HFFc6 (cell line): ENCODE results near the gene NCAM1. TPM values are rescaled to one million over a fixed set of nuclear protein-coding genes. Genes with fewer than 3 reads are reported as not detected.
A peak's percentile ranks its signal among the peaks of the same experiment; 100 is the strongest.

Experiments used
- DNase-seq: peaks from one replicate; pipeline ENCODE4 v3.0.0-alpha.2; 2018
- H3K27ac Mint-ChIP-seq: 2 replicates; pipeline ENCODE4 v1.8.0; 2020; ENCODE audit warnings: mild to moderate bottlenecking, mixed read lengths
- H3K27me3 Mint-ChIP-seq: 2 replicates; pipeline ENCODE4 v1.8.0; 2021; ENCODE audit warnings: mild to moderate bottlenecking, moderate library complexity, mixed read lengths; ENCODE audit not compliant: insufficient read depth
- H3K36me3 Mint-ChIP-seq: 2 replicates; pipeline ENCODE4 v1.8.0; 2021; ENCODE audit warnings: low read depth, mixed read lengths
- H3K4me1 Mint-ChIP-seq: 2 replicates; pipeline ENCODE4 v1.8.0; 2020; ENCODE audit warnings: low read depth, mixed read lengths
- H3K4me3 Mint-ChIP-seq: 2 replicates; pipeline ENCODE4 v1.8.0; 2020; ENCODE audit warnings: mild to moderate bottlenecking, moderate library complexity, mixed read lengths
- H3K9me3 Mint-ChIP-seq: 2 replicates; pipeline ENCODE4 v1.8.0; 2020; ENCODE audit warnings: mild to moderate bottlenecking, mixed read lengths
- CTCF ChIP-seq: fragments of 200-600 bp; sonication (generic); IDR thresholded peaks from 2 replicates; pipeline ENCODE4 v1.5.0; 2021; ENCODE audit warnings: antibody characterized with exemption, mild to moderate bottlenecking
- total RNA-seq, 6 experiments: library from RNA; stranded (reverse); fragmentation: NEBNext Ultra II Directional; extraction: Animal tissue kit (Norgen Biotek cat#: 25700); gene quantifications; 2 replicates in 1 of 6; 3 replicates in 5 of 6; pipeline ENCODE4 v1.2.3, GENCODE V29; 2021

NCAM1 gene
- total RNA-seq, 6 experiments from 2014 or later, result 0.20 TPM; not detected in 5

- peaks cover 2% of the 10 kb centered on the region for H3K27me3 Mint-ChIP-seq
These were observed 288.2 kb downstream of the NCAM1 start for GRCh38 chr11:113249491-113249763.

GRCh38 chr11:113249786-113250185 is 288.6 kb downstream of the NCAM1 start:
- Mint-ChIP-seq H3K27me3 (peaks cover 2% of the 10 kb centered on the region), H3K36me3 (no peaks in the 10 kb centered on the region), H3K4me1 (no peaks in the 10 kb centered on the region), H3K27ac (no peak overlapping the region), H3K4me3 (no peak overlapping the region), H3K9me3 (no peaks in the 10 kb centered on the region; the same call in none of the 2 replicates)
- no peak for TF ChIP-seq CTCF
- DNase-seq, result no peak

More at GRCh38 chr11:113249491-113249763, 288.2 kb downstream of the NCAM1 start:
- no peak overlapping the region for H3K4me3 Mint-ChIP-seq
- peak; percentile 40 for TF ChIP-seq CTCF
- no peaks in the 10 kb centered on the region; the same call in none of the 2 replicates for H3K9me3 Mint-ChIP-seq
- no peaks in the 10 kb centered on the region for H3K4me1 Mint-ChIP-seq
- H3K27ac Mint-ChIP-seq, result no peak overlapping the region
- DNase-seq, result no peak
- no peaks in the 10 kb centered on the region for H3K36me3 Mint-ChIP-seq

- H3K36me3 Mint-ChIP-seq, result no peaks in the 10 kb centered on the region
- DNase-seq, result no peak
- H3K9me3 Mint-ChIP-seq, result no peaks in the 10 kb centered on the region; the same call in none of the 2 replicates
- no peak for TF ChIP-seq CTCF
- H3K27me3 Mint-ChIP-seq, result peaks cover 2% of the 10 kb centered on the region
- no peak overlapping the region for H3K4me3 Mint-ChIP-seq
- H3K4me1 Mint-ChIP-seq, result no peaks in the 10 kb centered on the region
- H3K27ac Mint-ChIP-seq, result no peak overlapping the region
These were observed 290.1 kb downstream of the NCAM1 start for GRCh38 chr11:113251281-113251680.

- DNase-seq, result no peak
- Mint-ChIP-seq H3K4me1 (no peaks in the 10 kb centered on the region), H3K36me3 (no peaks in the 10 kb centered on the region), H3K9me3 (no peaks in the 10 kb centered on the region; the same call in none of the 2 replicates), H3K4me3 (no peak overlapping the region), H3K27me3 (peaks cover 2% of the 10 kb centered on the region; the same call in 1 of the 2 replicates), H3K27ac (no peak overlapping the region)
- no peak for TF ChIP-seq CTCF
These were observed 292.2 kb downstream of the NCAM1 start for GRCh38 chr11:113253406-113253805.

GRCh38 chr11:113255096-113255495 is 293.9 kb downstream of the NCAM1 start:
- no peaks in the 10 kb centered on the region for H3K36me3 Mint-ChIP-seq
- H3K27ac Mint-ChIP-seq, result no peak overlapping the region

More at GRCh38 chr11:113255096-113255495, 293.9 kb downstream of the NCAM1 start:
- Mint-ChIP-seq H3K27me3 (no peaks in the 10 kb centered on the region), H3K4me1 (no peaks in the 10 kb centered on the region), H3K9me3 (peaks cover 3% of the 10 kb centered on the region), H3K4me3 (no peak overlapping the region)
- TF ChIP-seq CTCF, result no peak
- no peak for DNase-seq
